HepG2 (cell line): ENCODE data around the gene GDAP1L1. TPM values are rescaled to one million over a fixed set of nuclear protein-coding genes. Genes with fewer than 3 reads are reported as not detected.

Source experiments
- AGO1 ChIP-seq: fragments of 200-400 bp; formaldehyde crosslinking; IDR thresholded peaks from 2 replicates; pipeline ENCODE4 v1.6.1; 2017; ENCODE audit warnings: mild to moderate bottlenecking, low read depth, low read length, moderate library complexity; ENCODE audit not compliant: poor library complexity, severe bottlenecking
- ARNT ChIP-seq: fragments of 450-650 bp; IDR thresholded peaks from 2 replicates; pipeline ENCODE4 v1.6.1; 2017
- KDM5B ChIP-seq: sonication (generic); formaldehyde crosslinking; IDR thresholded peaks from 2 replicates; pipeline ENCODE4 v1.4.0; 2020; ENCODE audit warnings: missing genetic modification reagents, mild to moderate bottlenecking, borderline replicate concordance
- MEIS1 ChIP-seq: sonication (generic); formaldehyde crosslinking; IDR thresholded peaks from 2 replicates; pipeline ENCODE4 v1.9.0; 2021; ENCODE audit warnings: mild to moderate bottlenecking, missing genetic modification reagents, moderate library complexity, borderline replicate concordance
- RNF2 ChIP-seq: fragments of 450-650 bp; conservative IDR thresholded peaks from 2 replicates; pipeline ENCODE4 v1.6.1; 2016; ENCODE audit warnings: low read depth
- SMAD9 ChIP-seq: sonication (generic); formaldehyde crosslinking; IDR thresholded peaks from 2 replicates; pipeline ENCODE4 v1.5.1; 2020; ENCODE audit warnings: mild to moderate bottlenecking, missing genetic modification reagents
- SMARCC2 ChIP-seq: fragments of 450-650 bp; IDR thresholded peaks from 2 replicates; pipeline ENCODE4 v1.6.1; 2017; ENCODE audit warnings: antibody characterized with exemption, mild to moderate bottlenecking
- TCF12 ChIP-seq, 2 experiments: fragments of 450-650 bp in 1 of 2; sonication (generic) in 1 of 2; formaldehyde crosslinking in 1 of 2; IDR thresholded peaks; 2 replicates each; pipeline versions ENCODE4 v1.6.1 to v1.8.0; 2017 to 2022; ENCODE audit warnings: antibody characterized with exemption in 1 of 2, mild to moderate bottlenecking in 1 of 2, missing genetic modification reagents in 1 of 2, moderate library complexity in 1 of 2
- THAP11 ChIP-seq: IDR thresholded peaks from 2 replicates; pipeline ENCODE4 v1.6.1; 2016; ENCODE audit warnings: missing biosample characterization, missing genetic modification reagents
- XRCC5 ChIP-seq: fragments of 200-400 bp; formaldehyde crosslinking; optimal IDR thresholded peaks from 2 replicates; pipeline ENCODE3; 2017; ENCODE audit warnings: mild to moderate bottlenecking, low read length
- ZNF44 ChIP-seq: sonication (generic); formaldehyde crosslinking; IDR thresholded peaks from 2 replicates; pipeline ENCODE4 v1.5.1; 2020; ENCODE audit warnings: mild to moderate bottlenecking, missing genetic modification reagents
- ZNF496 ChIP-seq: sonication (generic); formaldehyde crosslinking; IDR thresholded peaks from 2 replicates; pipeline ENCODE4 v1.8.1; 2023; ENCODE audit warnings: mild to moderate bottlenecking, moderate library complexity, missing genetic modification reagents; ENCODE audit not compliant: insufficient replicate concordance
- ZNF572 ChIP-seq: sonication (generic); formaldehyde crosslinking; IDR thresholded peaks from 2 replicates; pipeline ENCODE4 v1.5.1; 2020; ENCODE audit warnings: mild to moderate bottlenecking, missing genetic modification reagents
- ZNF841 ChIP-seq: sonication (generic); formaldehyde crosslinking; IDR thresholded peaks from 2 replicates; pipeline ENCODE4 v1.8.1; 2023; ENCODE audit warnings: missing genetic modification reagents, borderline replicate concordance
- polyA plus RNA-seq, 8 experiments: library from polyadenylated mRNA; depleted of rRNA in 3 of 8; stranded (reverse) in 7 of 8; unstranded in 1 of 8; fragments of >200 nt; fragmentation: Illumina TruSeq in 4 of 8; extraction: Trizol in 4 of 8; gene quantifications; 2 replicates each; pipeline versions ENCODE4 v1.2.1 to v1.2.3, GENCODE V29; 2011 to 2016; ENCODE audit warnings: low read depth in 4 of 8, missing spikeins in 1 of 8, mixed read lengths in 1 of 8; ENCODE audit not compliant: insufficient read depth in 1 of 8
- total RNA-seq, 5 experiments: library from RNA; depleted of rRNA; stranded (reverse); fragments of >200 nt; fragmentation: Illumina TruSeq; extraction: Trizol; gene quantifications; 2 replicates each; pipeline ENCODE4 v1.2.3, GENCODE V29; 2016; ENCODE audit warnings: low read depth in 1 of 5
- TF ChIP-seq, protein P1 (sequence below): sonication (generic); formaldehyde crosslinking; IDR thresholded peaks from 2 replicates; pipeline ENCODE4 v1.4.0; 2020; ENCODE audit warnings: missing genetic modification reagents, borderline replicate concordance
- TF ChIP-seq, protein P2 (sequence below): sonication (generic); formaldehyde crosslinking; IDR thresholded peaks from 2 replicates; pipeline ENCODE4 v1.4.0; 2020; ENCODE audit warnings: missing genetic modification reagents
- TF ChIP-seq, protein P3 (sequence below): sonication (generic); formaldehyde crosslinking; IDR thresholded peaks from 2 replicates; pipeline ENCODE4 v1.4.0; 2020; ENCODE audit warnings: missing genetic modification reagents
- TF ChIP-seq, protein P4 (sequence below): sonication (generic); formaldehyde crosslinking; IDR thresholded peaks from 2 replicates; pipeline ENCODE4 v1.5.0; 2020; ENCODE audit warnings: mild to moderate bottlenecking, low read depth, missing genetic modification reagents, borderline replicate concordance

The GDAP1L1 gene
- total and polyA plus RNA-seq, 2 of the 13 experiments (the other 11 are each of a cell fraction or from before 2014, with no cell fraction given), result 0.04 TPM; not detected in 1

DNA sequence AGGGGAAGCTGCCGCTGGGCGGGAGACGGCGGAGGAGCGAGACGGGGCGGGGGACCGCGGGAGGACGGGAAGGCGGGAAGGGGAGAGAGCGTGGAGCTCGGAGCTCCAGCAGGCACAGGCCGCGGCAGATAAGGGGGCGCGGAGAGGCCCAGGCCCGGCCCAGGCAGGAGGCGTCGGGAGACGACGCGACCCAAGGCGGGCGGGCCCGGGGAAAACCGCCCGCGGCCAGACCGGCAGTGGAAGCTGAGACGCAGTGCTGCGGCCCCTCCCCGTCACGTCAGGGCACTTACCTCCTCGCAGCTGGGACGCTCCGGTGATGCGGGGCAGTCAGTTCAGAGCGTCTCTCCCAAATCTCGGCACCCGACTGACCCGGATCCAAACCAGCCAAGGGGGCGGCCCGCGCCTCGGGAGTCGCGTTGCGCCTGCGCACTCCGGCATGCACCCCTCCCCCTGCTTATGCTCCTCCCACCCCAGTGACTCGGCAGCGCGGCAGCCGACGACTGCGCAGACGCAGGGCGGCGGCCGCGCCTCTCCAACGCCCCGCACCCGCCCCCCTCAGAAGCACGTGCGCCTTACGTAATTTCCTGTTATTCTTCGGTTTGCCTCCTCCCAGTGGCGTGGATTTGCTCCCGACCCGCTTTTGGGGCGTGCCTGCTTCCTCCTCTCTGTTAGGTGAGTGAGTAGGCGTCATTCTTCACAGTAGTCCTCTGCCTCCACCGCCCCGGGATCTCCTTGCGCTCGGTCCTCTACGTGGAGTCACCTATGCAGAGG lies 36.5 kb upstream of the GDAP1L1 start, which contains the start of gene OSER1 (continued):
- TF ChIP-seq KDM5B (peak; percentile 92), XRCC5 (peak; percentile 75), ZNF572 (CRISPR knock-in tag) (peak; percentile 87), RNF2 (0 out of 2 replicates have a peak, but pooled peaks have one; percentile 76), ZNF496 (CRISPR knock-in tag) (no peak), SMARCC2 (no peak), THAP11 (peak; percentile 92), SMAD9 (0 out of 2 replicates have a peak, but pooled peaks have one; percentile 67), AGO1 (peak; percentile 82), ZNF841 (CRISPR knock-in tag) (0 out of 2 replicates have a peak, but pooled peaks have one; percentile 62), MEIS1 (no peak; the same call in 1 of the 2 replicates), ARNT (no peak), TCF12 (IDR thresholded peaks at IDR 0.05) (no peak), TCF12 (CRISPR knock-in tag; IDR thresholded peaks at IDR 0.05) (peak; percentile 76; the same call in 1 of the 2 replicates), ZNF44 (CRISPR knock-in tag) (peak; percentile 20; the same call in 1 of the 2 replicates)
- TF ChIP-seq, protein P1, sequence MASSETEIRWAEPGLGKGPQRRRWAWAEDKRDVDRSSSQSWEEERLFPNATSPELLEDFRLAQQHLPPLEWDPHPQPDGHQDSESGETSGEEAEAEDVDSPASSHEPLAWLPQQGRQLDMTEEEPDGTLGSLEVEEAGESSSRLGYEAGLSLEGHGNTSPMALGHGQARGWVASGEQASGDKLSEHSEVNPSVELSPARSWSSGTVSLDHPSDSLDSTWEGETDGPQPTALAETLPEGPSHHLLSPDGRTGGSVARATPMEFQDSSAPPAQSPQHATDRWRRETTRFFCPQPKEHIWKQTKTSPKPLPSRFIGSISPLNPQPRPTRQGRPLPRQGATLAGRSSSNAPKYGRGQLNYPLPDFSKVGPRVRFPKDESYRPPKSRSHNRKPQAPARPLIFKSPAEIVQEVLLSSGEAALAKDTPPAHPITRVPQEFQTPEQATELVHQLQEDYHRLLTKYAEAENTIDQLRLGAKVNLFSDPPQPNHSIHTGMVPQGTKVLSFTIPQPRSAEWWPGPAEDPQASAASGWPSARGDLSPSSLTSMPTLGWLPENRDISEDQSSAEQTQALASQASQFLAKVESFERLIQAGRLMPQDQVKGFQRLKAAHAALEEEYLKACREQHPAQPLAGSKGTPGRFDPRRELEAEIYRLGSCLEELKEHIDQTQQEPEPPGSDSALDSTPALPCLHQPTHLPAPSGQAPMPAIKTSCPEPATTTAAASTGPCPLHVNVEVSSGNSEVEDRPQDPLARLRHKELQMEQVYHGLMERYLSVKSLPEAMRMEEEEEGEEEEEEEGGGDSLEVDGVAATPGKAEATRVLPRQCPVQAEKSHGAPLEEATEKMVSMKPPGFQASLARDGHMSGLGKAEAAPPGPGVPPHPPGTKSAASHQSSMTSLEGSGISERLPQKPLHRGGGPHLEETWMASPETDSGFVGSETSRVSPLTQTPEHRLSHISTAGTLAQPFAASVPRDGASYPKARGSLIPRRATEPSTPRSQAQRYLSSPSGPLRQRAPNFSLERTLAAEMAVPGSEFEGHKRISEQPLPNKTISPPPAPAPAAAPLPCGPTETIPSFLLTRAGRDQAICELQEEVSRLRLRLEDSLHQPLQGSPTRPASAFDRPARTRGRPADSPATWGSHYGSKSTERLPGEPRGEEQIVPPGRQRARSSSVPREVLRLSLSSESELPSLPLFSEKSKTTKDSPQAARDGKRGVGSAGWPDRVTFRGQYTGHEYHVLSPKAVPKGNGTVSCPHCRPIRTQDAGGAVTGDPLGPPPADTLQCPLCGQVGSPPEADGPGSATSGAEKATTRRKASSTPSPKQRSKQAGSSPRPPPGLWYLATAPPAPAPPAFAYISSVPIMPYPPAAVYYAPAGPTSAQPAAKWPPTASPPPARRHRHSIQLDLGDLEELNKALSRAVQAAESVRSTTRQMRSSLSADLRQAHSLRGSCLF (CRISPR knock-in tag), result 0 out of 2 replicates have a peak, but pooled peaks have one; percentile 12
- TF ChIP-seq, protein P2, sequence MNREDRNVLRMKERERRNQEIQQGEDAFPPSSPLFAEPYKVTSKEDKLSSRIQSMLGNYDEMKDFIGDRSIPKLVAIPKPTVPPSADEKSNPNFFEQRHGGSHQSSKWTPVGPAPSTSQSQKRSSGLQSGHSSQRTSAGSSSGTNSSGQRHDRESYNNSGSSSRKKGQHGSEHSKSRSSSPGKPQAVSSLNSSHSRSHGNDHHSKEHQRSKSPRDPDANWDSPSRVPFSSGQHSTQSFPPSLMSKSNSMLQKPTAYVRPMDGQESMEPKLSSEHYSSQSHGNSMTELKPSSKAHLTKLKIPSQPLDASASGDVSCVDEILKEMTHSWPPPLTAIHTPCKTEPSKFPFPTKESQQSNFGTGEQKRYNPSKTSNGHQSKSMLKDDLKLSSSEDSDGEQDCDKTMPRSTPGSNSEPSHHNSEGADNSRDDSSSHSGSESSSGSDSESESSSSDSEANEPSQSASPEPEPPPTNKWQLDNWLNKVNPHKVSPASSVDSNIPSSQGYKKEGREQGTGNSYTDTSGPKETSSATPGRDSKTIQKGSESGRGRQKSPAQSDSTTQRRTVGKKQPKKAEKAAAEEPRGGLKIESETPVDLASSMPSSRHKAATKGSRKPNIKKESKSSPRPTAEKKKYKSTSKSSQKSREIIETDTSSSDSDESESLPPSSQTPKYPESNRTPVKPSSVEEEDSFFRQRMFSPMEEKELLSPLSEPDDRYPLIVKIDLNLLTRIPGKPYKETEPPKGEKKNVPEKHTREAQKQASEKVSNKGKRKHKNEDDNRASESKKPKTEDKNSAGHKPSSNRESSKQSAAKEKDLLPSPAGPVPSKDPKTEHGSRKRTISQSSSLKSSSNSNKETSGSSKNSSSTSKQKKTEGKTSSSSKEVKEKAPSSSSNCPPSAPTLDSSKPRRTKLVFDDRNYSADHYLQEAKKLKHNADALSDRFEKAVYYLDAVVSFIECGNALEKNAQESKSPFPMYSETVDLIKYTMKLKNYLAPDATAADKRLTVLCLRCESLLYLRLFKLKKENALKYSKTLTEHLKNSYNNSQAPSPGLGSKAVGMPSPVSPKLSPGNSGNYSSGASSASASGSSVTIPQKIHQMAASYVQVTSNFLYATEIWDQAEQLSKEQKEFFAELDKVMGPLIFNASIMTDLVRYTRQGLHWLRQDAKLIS (CRISPR knock-in tag), result peak; percentile 85; the same call in 1 of the 2 replicates
- TF ChIP-seq, protein P3, sequence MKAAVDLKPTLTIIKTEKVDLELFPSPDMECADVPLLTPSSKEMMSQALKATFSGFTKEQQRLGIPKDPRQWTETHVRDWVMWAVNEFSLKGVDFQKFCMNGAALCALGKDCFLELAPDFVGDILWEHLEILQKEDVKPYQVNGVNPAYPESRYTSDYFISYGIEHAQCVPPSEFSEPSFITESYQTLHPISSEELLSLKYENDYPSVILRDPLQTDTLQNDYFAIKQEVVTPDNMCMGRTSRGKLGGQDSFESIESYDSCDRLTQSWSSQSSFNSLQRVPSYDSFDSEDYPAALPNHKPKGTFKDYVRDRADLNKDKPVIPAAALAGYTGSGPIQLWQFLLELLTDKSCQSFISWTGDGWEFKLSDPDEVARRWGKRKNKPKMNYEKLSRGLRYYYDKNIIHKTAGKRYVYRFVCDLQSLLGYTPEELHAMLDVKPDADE, result no peak
- TF ChIP-seq, protein P4, sequence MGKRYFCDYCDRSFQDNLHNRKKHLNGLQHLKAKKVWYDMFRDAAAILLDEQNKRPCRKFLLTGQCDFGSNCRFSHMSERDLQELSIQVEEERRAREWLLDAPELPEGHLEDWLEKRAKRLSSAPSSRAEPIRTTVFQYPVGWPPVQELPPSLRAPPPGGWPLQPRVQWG (CRISPR knock-in tag), result no peak; the same call in 1 of the 2 replicates
